HepG2 (cell line): ENCODE measurements around the gene CRK. TPM values are rescaled to one million over a fixed set of nuclear protein-coding genes. Genes with fewer than 3 reads are reported as not detected.
A peak's percentile ranks its signal among the peaks of the same experiment; 100 is the strongest.

Experiments
- CENPT ChIP-seq: sonication (generic); formaldehyde crosslinking; IDR thresholded peaks from 2 replicates; pipeline ENCODE4 v1.8.0; 2022; ENCODE audit warnings: low read depth, mild to moderate bottlenecking, moderate library complexity, missing genetic modification reagents
- ELF1 ChIP-seq: sonication (generic); formaldehyde crosslinking; IDR thresholded peaks from 2 replicates; pipeline ENCODE4 v1.4.0; 2020; ENCODE audit warnings: missing genetic modification reagents
- JDP2 ChIP-seq: sonication (generic); formaldehyde crosslinking; IDR thresholded peaks from 2 replicates; pipeline ENCODE4 v1.8.1; 2022; ENCODE audit warnings: missing genetic modification reagents, borderline replicate concordance
- LCORL ChIP-seq, 2 experiments: fragments of 450-650 bp in 1 of 2; sonication (generic) in 1 of 2; formaldehyde crosslinking in 1 of 2; IDR thresholded peaks; 2 replicates each; pipeline versions ENCODE4 v1.5.0 to v1.6.1; 2017 to 2020; ENCODE audit warnings: antibody characterized with exemption in 1 of 2, missing genetic modification reagents in 1 of 2
- MEIS2 ChIP-seq: sonication (generic); formaldehyde crosslinking; IDR thresholded peaks from 2 replicates; pipeline ENCODE4 v1.9.0; 2021; ENCODE audit warnings: mild to moderate bottlenecking, missing genetic modification reagents
- ONECUT2 ChIP-seq: sonication (generic); formaldehyde crosslinking; IDR thresholded peaks from 2 replicates; pipeline ENCODE4 v1.4.0; 2020; ENCODE audit warnings: missing genetic modification reagents
- PHF20 ChIP-seq: sonication (generic); formaldehyde crosslinking; IDR thresholded peaks from 2 replicates; pipeline ENCODE4 v1.5.0; 2020; ENCODE audit warnings: mild to moderate bottlenecking, missing genetic modification reagents
- PHF8 ChIP-seq: sonication (generic); formaldehyde crosslinking; IDR thresholded peaks from 2 replicates; pipeline ENCODE4 v1.5.0; 2020; ENCODE audit warnings: missing genetic modification reagents
- RCOR2 ChIP-seq: IDR thresholded peaks from 2 replicates; pipeline ENCODE4 v1.6.1; 2016; ENCODE audit warnings: missing biosample characterization, missing genetic modification reagents
- RXRB ChIP-seq: IDR thresholded peaks from 2 replicates; pipeline ENCODE4 v1.6.1; 2016; ENCODE audit warnings: borderline replicate concordance, missing genetic modification reagents, missing compliant biosample characterization
- SALL2 ChIP-seq: sonication (generic); formaldehyde crosslinking; IDR thresholded peaks from 2 replicates; pipeline ENCODE4 v1.8.1; 2023; ENCODE audit warnings: mild to moderate bottlenecking, missing genetic modification reagents, inconsistent platforms
- SKI ChIP-seq: fragments of 450-650 bp; IDR thresholded peaks from one replicate; pipeline ENCODE4 v1.6.1; 2018; ENCODE audit warnings: mild to moderate bottlenecking; ENCODE audit not compliant: partially characterized antibody
- TFAP4 ChIP-seq: sonication (generic); IDR thresholded peaks from 2 replicates; pipeline ENCODE4 v1.6.1; 2016; ENCODE audit warnings: low read depth, borderline replicate concordance
- WIZ ChIP-seq: sonication (generic); formaldehyde crosslinking; IDR thresholded peaks from 2 replicates; pipeline ENCODE4 v1.5.1; 2020; ENCODE audit warnings: mild to moderate bottlenecking, missing genetic modification reagents
- ZNF329 ChIP-seq: sonication (generic); formaldehyde crosslinking; IDR thresholded peaks from 2 replicates; pipeline ENCODE4 v1.9.0; 2021; ENCODE audit warnings: low read depth, mild to moderate bottlenecking, missing genetic modification reagents
- ZNF33A ChIP-seq: sonication (generic); formaldehyde crosslinking; IDR thresholded peaks from 2 replicates; pipeline ENCODE4 v1.5.1; 2020; ENCODE audit warnings: missing genetic modification reagents, mild to moderate bottlenecking, moderate library complexity, borderline replicate concordance
- ZNF383 ChIP-seq: sonication (generic); formaldehyde crosslinking; IDR thresholded peaks from 2 replicates; pipeline ENCODE4 v1.4.0; 2020; ENCODE audit warnings: missing genetic modification reagents, mild to moderate bottlenecking, borderline replicate concordance
- ZNF496 ChIP-seq: sonication (generic); formaldehyde crosslinking; IDR thresholded peaks from 2 replicates; pipeline ENCODE4 v1.8.1; 2023; ENCODE audit warnings: mild to moderate bottlenecking, moderate library complexity, missing genetic modification reagents; ENCODE audit not compliant: insufficient replicate concordance
- ZNF563 ChIP-seq: sonication (generic); formaldehyde crosslinking; IDR thresholded peaks from 2 replicates; pipeline ENCODE4 v1.8.0; 2022; ENCODE audit warnings: mild to moderate bottlenecking, moderate library complexity, missing genetic modification reagents
- ZNF674 ChIP-seq: sonication (generic); formaldehyde crosslinking; IDR thresholded peaks from 2 replicates; pipeline ENCODE4 v1.5.0; 2020; ENCODE audit warnings: low read depth, mild to moderate bottlenecking, missing genetic modification reagents
- ZNF770 ChIP-seq: sonication (generic); formaldehyde crosslinking; IDR thresholded peaks from 2 replicates; pipeline ENCODE4 v1.5.0; 2020; ENCODE audit warnings: mild to moderate bottlenecking, missing genetic modification reagents
- polyA plus RNA-seq, 8 experiments: library from polyadenylated mRNA; depleted of rRNA in 3 of 8; stranded (reverse) in 7 of 8; unstranded in 1 of 8; fragments of >200 nt; fragmentation: Illumina TruSeq in 4 of 8; extraction: Trizol in 4 of 8; gene quantifications; 2 replicates each; pipeline versions ENCODE4 v1.2.1 to v1.2.3, GENCODE V29; 2011 to 2016; ENCODE audit warnings: low read depth in 4 of 8, missing spikeins in 1 of 8, mixed read lengths in 1 of 8; ENCODE audit not compliant: insufficient read depth in 1 of 8
- total RNA-seq, 5 experiments: library from RNA; depleted of rRNA; stranded (reverse); fragments of >200 nt; fragmentation: Illumina TruSeq; extraction: Trizol; gene quantifications; 2 replicates each; pipeline ENCODE4 v1.2.3, GENCODE V29; 2016; ENCODE audit warnings: low read depth in 1 of 5
- TF ChIP-seq, protein P1 (sequence below): sonication (generic); formaldehyde crosslinking; IDR thresholded peaks from 2 replicates; pipeline ENCODE4 v1.5.0; 2020; ENCODE audit warnings: missing genetic modification reagents
- TF ChIP-seq, protein P2 (sequence below): sonication (generic); formaldehyde crosslinking; IDR thresholded peaks from 2 replicates; pipeline ENCODE4 v1.5.1; 2020; ENCODE audit warnings: missing genetic modification reagents, mild to moderate bottlenecking, borderline replicate concordance
- TF ChIP-seq, protein P3 (sequence below): sonication (generic); formaldehyde crosslinking; conservative IDR thresholded peaks from 2 replicates; pipeline ENCODE4 v1.8.0; 2022; ENCODE audit warnings: mild to moderate bottlenecking, moderate library complexity, missing genetic modification reagents

Gene CRK
- total and polyA plus RNA-seq, 2 of the 13 experiments (the other 11 are each of a cell fraction or from before 2014, with no cell fraction given) = 47.4 to 54.2 TPM

- TF ChIP-seq RXRB (CRISPR knock-in tag) = peak; percentile 64; the same call in 1 of the 2 replicates
- peak; percentile 27; the same call in 1 of the 2 replicates for TF ChIP-seq RCOR2 (CRISPR knock-in tag)
- TF ChIP-seq, protein P1, sequence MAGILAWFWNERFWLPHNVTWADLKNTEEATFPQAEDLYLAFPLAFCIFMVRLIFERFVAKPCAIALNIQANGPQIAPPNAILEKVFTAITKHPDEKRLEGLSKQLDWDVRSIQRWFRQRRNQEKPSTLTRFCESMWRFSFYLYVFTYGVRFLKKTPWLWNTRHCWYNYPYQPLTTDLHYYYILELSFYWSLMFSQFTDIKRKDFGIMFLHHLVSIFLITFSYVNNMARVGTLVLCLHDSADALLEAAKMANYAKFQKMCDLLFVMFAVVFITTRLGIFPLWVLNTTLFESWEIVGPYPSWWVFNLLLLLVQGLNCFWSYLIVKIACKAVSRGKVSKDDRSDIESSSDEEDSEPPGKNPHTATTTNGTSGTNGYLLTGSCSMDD = no peak
- peak; percentile 84; the same call in 1 of the 2 replicates for TF ChIP-seq TFAP4
- no peak for TF ChIP-seq JDP2 (CRISPR knock-in tag)
- no peak for TF ChIP-seq PHF8
- TF ChIP-seq PHF20 (CRISPR knock-in tag) = peak; percentile 51; the same call in 1 of the 2 replicates
- TF ChIP-seq ELF1 = peak; percentile 21; the same call in 1 of the 2 replicates
- TF ChIP-seq CENPT = no peak
- TF ChIP-seq ZNF33A (CRISPR knock-in tag) = no peak
- TF ChIP-seq ZNF496 (CRISPR knock-in tag) = no peak
- TF ChIP-seq ZNF563 (CRISPR knock-in tag) = peak; percentile 99
- TF ChIP-seq ZNF329 (CRISPR knock-in tag) = no peak
- TF ChIP-seq ZNF770 (CRISPR knock-in tag) = peak; percentile 64; the same call in 1 of the 2 replicates
- peak; percentile 79 for TF ChIP-seq MEIS2 (CRISPR knock-in tag)
- TF ChIP-seq ONECUT2 (CRISPR knock-in tag) = no peak
- no peak for TF ChIP-seq ZNF674 (CRISPR knock-in tag)
- no peak for TF ChIP-seq SALL2 (CRISPR knock-in tag)
- no peak for TF ChIP-seq LCORL (IDR thresholded peaks at IDR 0.05)
- TF ChIP-seq LCORL (CRISPR knock-in tag; IDR thresholded peaks at IDR 0.05) = peak; percentile 89
- TF ChIP-seq, protein P2, sequence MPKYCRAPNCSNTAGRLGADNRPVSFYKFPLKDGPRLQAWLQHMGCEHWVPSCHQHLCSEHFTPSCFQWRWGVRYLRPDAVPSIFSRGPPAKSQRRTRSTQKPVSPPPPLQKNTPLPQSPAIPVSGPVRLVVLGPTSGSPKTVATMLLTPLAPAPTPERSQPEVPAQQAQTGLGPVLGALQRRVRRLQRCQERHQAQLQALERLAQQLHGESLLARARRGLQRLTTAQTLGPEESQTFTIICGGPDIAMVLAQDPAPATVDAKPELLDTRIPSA (CRISPR knock-in tag) = no peak
- peak; percentile 43 for TF ChIP-seq SKI
- TF ChIP-seq WIZ (CRISPR knock-in tag) = no peak
- no peak for TF ChIP-seq ZNF383 (CRISPR knock-in tag)
- TF ChIP-seq, protein P3, sequence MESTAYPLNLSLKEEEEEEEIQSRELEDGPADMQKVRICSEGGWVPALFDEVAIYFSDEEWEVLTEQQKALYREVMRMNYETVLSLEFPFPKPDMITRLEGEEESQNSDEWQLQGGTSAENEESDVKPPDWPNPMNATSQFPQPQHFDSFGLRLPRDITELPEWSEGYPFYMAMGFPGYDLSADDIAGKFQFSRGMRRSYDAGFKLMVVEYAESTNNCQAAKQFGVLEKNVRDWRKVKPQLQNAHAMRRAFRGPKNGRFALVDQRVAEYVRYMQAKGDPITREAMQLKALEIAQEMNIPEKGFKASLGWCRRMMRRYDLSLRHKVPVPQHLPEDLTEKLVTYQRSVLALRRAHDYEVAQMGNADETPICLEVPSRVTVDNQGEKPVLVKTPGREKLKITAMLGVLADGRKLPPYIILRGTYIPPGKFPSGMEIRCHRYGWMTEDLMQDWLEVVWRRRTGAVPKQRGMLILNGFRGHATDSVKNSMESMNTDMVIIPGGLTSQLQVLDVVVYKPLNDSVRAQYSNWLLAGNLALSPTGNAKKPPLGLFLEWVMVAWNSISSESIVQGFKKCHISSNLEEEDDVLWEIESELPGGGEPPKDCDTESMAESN (CRISPR knock-in tag) = peak; percentile 67; the same call in 1 of the 2 replicates
Observed at GRCh38 chr17:1467898-1468492, 12.0 kb upstream of the CRK start (continued).
